Keratinocyte (primary cell): Measurements from ENCODE around the gene TMPRSS2. TPM values are rescaled to one million over a fixed set of nuclear protein-coding genes. Genes with fewer than 3 reads are reported as not detected.

Source experiments
- DNase-seq: peaks from one replicate; pipeline ENCODE4 v3.0.0-alpha.2; 2011; ENCODE audit warnings: low read depth, missing footprints, low spot score
- FAIRE-seq: peaks from 2 replicates; lab custom pipeline; 2011; peaks lifted over from hg19 to GRCh38; lab: Jason Lieb, UNC
- H2AFZ ChIP-seq: 2 replicates; pipeline ENCODE4 v1.6.0; 2012; ENCODE audit warnings: low read length, control low read depth, inconsistent platforms; ENCODE audit not compliant: control insufficient read depth
- H3K27ac ChIP-seq: 2 replicates; pipeline ENCODE4 v1.5.1; 2011; ENCODE audit warnings: low read length; ENCODE audit not compliant: control insufficient read depth, insufficient read depth
- H3K27me3 ChIP-seq: 3 replicates; pipeline ENCODE4 v1.6.0; 2011; ENCODE audit warnings: low read length; ENCODE audit not compliant: control insufficient read depth, insufficient read depth; ENCODE audit errors: extremely low read depth
- H3K36me3 ChIP-seq, 2 experiments: 2 replicates in 1 of 2; 3 replicates in 1 of 2; pipeline ENCODE4 v1.5.1; 2011; ENCODE audit warnings: low read length in 2 of 2, mild to moderate bottlenecking in 1 of 2; ENCODE audit not compliant: control insufficient read depth in 2 of 2, insufficient read depth in 2 of 2; ENCODE audit errors: extremely low read depth in 1 of 2
- H3K4me1 ChIP-seq: 3 replicates; pipeline ENCODE4 v1.5.1; 2011; ENCODE audit warnings: low read length; ENCODE audit not compliant: control insufficient read depth, insufficient read depth; ENCODE audit errors: extremely low read depth
- H3K4me2 ChIP-seq: 3 replicates; pipeline ENCODE4 v1.6.0; 2011; ENCODE audit warnings: low read depth, low read length; ENCODE audit not compliant: control insufficient read depth, insufficient read depth; ENCODE audit errors: extremely low read depth
- H3K4me3 ChIP-seq, 3 experiments: fragments of 200-600 bp in 1 of 3; sonication (generic) in 1 of 3; 2 replicates in 2 of 3; 3 replicates in 1 of 3; pipeline ENCODE4 v1.5.1; 2011 to 2016; ENCODE audit warnings: low read length in 3 of 3, mild to moderate bottlenecking in 3 of 3, control low read depth in 2 of 3, inconsistent platforms in 1 of 3, low read depth in 1 of 3, mixed read lengths in 1 of 3, mixed run types in 1 of 3, moderate library complexity in 1 of 3; ENCODE audit not compliant: control insufficient read depth in 2 of 3, insufficient read depth in 2 of 3; ENCODE audit errors: extremely low read depth in 1 of 3
- H3K79me2 ChIP-seq: 2 replicates; pipeline ENCODE4 v1.6.0; 2012; ENCODE audit warnings: low read length; ENCODE audit not compliant: control insufficient read depth, insufficient read depth
- H3K9ac ChIP-seq: 3 replicates; pipeline ENCODE4 v1.6.0; 2011; ENCODE audit warnings: low read length; ENCODE audit not compliant: control insufficient read depth, insufficient read depth; ENCODE audit errors: extremely low read depth
- H3K9me1 ChIP-seq: 3 replicates; pipeline ENCODE4 v1.6.0; 2011; ENCODE audit warnings: low read length; ENCODE audit not compliant: control insufficient read depth, insufficient read depth; ENCODE audit errors: extremely low read depth
- H3K9me3 ChIP-seq: 2 replicates; pipeline ENCODE4 v1.5.1; 2012; ENCODE audit warnings: low read depth, low read length; ENCODE audit not compliant: control insufficient read depth
- H4K20me1 ChIP-seq: 3 replicates; pipeline ENCODE4 v1.6.0; 2011; ENCODE audit warnings: low read length; ENCODE audit not compliant: control insufficient read depth, insufficient read depth; ENCODE audit errors: extremely low read depth
- EZH2 ChIP-seq: IDR thresholded peaks from one replicate; pipeline ENCODE4 v1.6.1; 2012; ENCODE audit warnings: inconsistent platforms, mild to moderate bottlenecking, low read length, moderate library complexity
- dilution Hi-C: fragments of 300-500 bp; cut with MboI; formaldehyde crosslinking; loops from one replicate; pipeline ENCODE4 v1.7.0; 2020; ENCODE audit warnings: low sequenced_read_pairs; ENCODE audit not compliant: extremely low pct_ligation_motif_present
- polyA plus RNA-seq, 5 experiments: library from polyadenylated mRNA; depleted of rRNA in 3 of 5; stranded (reverse) in 3 of 5; stranded (forward) in 1 of 5; unstranded in 1 of 5; fragments of >200 nt; gene quantifications; 1 replicate in 1 of 5; 2 replicates in 3 of 5; 3 replicates in 1 of 5; pipeline versions ENCODE4 v1.2.1 to v1.2.3, GENCODE V29; 2011 to 2012; ENCODE audit warnings: missing spikeins in 2 of 5, low read depth in 1 of 5, low replicate concordance in 1 of 5
- TF ChIP-seq, protein P1 (sequence below), 3 experiments: IDR thresholded peaks in 1 of 3; conservative IDR thresholded peaks in 1 of 3; optimal IDR thresholded peaks in 1 of 3; 2 replicates in 2 of 3; 3 replicates in 1 of 3; pipeline versions ENCODE3 to v1.5.1; 2011; ENCODE audit warnings: low read length in 3 of 3, mild to moderate bottlenecking in 3 of 3, moderate library complexity in 2 of 3, control low read depth in 1 of 3, inconsistent platforms in 1 of 3; ENCODE audit not compliant: insufficient read depth in 2 of 3; ENCODE audit errors: extremely low read depth in 1 of 3

The TMPRSS2 gene
- polyA plus RNA-seq, 1 donor (not counting 4 experiments of a cell fraction or from before 2014, with no cell fraction given) = not detected

DNA sequence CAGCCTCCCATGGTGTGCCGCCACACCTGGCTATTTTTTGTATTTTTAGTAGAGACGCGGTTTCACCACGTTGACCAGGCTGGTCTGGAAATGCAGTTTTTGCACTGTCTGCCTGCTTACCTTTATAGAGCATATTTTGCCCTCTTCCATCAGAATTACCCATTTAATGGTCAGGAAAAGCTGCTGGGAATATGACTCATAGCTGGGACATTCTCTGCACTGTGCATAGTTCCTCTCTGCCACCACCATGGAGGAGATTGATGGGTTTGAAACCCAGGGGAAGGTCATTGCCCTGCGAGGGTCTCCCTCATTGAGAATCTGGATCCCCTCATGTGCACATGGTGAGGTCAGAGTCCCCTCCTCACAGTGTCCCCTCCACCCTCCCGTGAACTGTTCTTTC, 49.8 kb downstream of the TMPRSS2 start:
- Histone ChIP-seq H3K9me1 (no peaks in the 10 kb centered on the region), H3K79me2 (no peaks in the 10 kb centered on the region), H3K27me3 (no peaks in the 10 kb centered on the region), H4K20me1 (no peaks in the 10 kb centered on the region), H3K9ac (no peak overlapping the region), H3K27ac (no peak overlapping the region), H3K4me2 (no peak overlapping the region), H2AFZ (no peak overlapping the region), H3K4me3 (no peak overlapping the region), H3K36me3 (peaks cover 2 to 36% of the 10 kb centered on the region in 2 experiments), H3K4me1 (peaks cover 4% of the 10 kb centered on the region), H3K9me3 (no peaks in the 10 kb centered on the region)
- FAIRE-seq (no peak), DNase-seq (no peak)
- TF ChIP-seq EZH2 = no peak
- dilution Hi-C loops = no loop called here

DNA sequence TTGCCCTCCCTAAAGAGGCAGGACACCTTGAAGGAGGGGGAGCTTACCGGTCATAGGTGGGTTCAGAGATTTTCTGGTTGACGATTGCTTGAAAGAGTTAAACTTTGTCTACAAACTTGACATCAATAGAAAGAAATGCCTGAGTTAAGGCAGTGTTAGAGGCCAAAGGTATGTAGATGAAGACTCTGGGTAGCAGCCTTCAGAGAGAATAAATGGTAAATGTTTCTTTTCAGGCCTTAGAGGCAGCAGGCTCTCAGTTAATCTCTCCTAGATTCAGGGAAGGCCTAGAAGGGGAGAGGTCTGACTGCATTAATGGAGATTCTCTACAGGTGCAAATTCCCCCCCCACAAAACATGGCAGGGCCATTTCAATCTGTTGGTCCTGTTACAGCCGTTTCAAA, 54.2 kb downstream of the TMPRSS2 start:
- H3K9ac ChIP-seq = no peak overlapping the region
- no peak overlapping the region for H3K4me2 ChIP-seq
- H2AFZ ChIP-seq = no peak overlapping the region
- H3K9me1 ChIP-seq = no peaks in the 10 kb centered on the region
- H3K4me1 ChIP-seq = no peaks in the 10 kb centered on the region
- H3K79me2 ChIP-seq = no peaks in the 10 kb centered on the region
- FAIRE-seq = no peak
- no peaks in the 10 kb centered on the region for H3K27me3 ChIP-seq
- H3K36me3 ChIP-seq = peaks cover 2 to 43% of the 10 kb centered on the region in 2 experiments
- no peak overlapping the region for H3K27ac ChIP-seq
- dilution Hi-C loops = no loop called here
- H3K4me3 ChIP-seq = no peak overlapping the region
- H4K20me1 ChIP-seq = no peaks in the 10 kb centered on the region
- DNase-seq = no peak
- TF ChIP-seq, protein P1, sequence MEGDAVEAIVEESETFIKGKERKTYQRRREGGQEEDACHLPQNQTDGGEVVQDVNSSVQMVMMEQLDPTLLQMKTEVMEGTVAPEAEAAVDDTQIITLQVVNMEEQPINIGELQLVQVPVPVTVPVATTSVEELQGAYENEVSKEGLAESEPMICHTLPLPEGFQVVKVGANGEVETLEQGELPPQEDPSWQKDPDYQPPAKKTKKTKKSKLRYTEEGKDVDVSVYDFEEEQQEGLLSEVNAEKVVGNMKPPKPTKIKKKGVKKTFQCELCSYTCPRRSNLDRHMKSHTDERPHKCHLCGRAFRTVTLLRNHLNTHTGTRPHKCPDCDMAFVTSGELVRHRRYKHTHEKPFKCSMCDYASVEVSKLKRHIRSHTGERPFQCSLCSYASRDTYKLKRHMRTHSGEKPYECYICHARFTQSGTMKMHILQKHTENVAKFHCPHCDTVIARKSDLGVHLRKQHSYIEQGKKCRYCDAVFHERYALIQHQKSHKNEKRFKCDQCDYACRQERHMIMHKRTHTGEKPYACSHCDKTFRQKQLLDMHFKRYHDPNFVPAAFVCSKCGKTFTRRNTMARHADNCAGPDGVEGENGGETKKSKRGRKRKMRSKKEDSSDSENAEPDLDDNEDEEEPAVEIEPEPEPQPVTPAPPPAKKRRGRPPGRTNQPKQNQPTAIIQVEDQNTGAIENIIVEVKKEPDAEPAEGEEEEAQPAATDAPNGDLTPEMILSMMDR (optimal IDR thresholded peaks at IDR 0.05 in 1 of 3, IDR thresholded peaks at IDR 0.05 in 1 of 3, conservative IDR thresholded peaks at IDR 0.05 in 1 of 3; ENCODE audit: extremely low read depth in 1 of 3, insufficient read depth in 2 of 3, low read length in 3 of 3) = no peak
- TF ChIP-seq EZH2 = no peak
- H3K9me3 ChIP-seq = no peaks in the 10 kb centered on the region

DNA sequence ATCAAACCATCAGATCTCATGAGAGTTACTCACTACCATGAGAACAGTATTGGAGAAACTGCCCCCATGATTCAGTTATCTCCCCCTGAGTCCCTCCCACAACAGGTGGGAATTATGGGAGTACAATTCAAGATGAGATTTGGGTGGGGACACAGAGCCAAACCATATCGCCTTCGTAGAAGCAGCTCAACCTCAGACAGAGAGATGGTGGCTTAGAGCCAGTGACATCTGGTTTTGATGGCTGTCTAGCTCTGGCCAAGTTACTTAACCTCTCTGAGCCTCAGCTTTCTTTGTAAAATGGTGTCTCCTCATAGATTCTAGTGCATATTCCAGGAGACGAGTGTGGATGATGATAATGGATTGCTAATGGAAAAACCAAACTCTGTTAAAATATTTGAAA, 54.8 kb downstream of the TMPRSS2 start:
- Histone ChIP-seq H3K27me3 (no peaks in the 10 kb centered on the region), H3K4me2 (no peak overlapping the region), H3K4me3 (no peak overlapping the region), H3K9me3 (no peaks in the 10 kb centered on the region), H3K9ac (no peak overlapping the region), H3K27ac (no peak overlapping the region), H3K4me1 (no peaks in the 10 kb centered on the region), H3K9me1 (no peaks in the 10 kb centered on the region), H3K36me3 (peaks cover 0 to 38% of the 10 kb centered on the region in 2 experiments), H4K20me1 (no peaks in the 10 kb centered on the region), H2AFZ (no peak overlapping the region), H3K79me2 (no peaks in the 10 kb centered on the region)
- FAIRE-seq (no peak), DNase-seq (no peak)
- no peak for TF ChIP-seq EZH2
- TF ChIP-seq, protein P1 (optimal IDR thresholded peaks at IDR 0.05 in 1 of 3, IDR thresholded peaks at IDR 0.05 in 1 of 3, conservative IDR thresholded peaks at IDR 0.05 in 1 of 3; ENCODE audit: extremely low read depth in 1 of 3, insufficient read depth in 2 of 3, low read length in 3 of 3) = no peak
- dilution Hi-C loops = no loop called here
